NCI-H1048 (cell line): ENCODE results near the gene MCC.
"Not testable (repeated sequence)": the region's sequence is repeated elsewhere in the genome, so short reads cannot be mapped to it uniquely, and the experiment has no call there.

Experiments used
- DNase-seq: peaks from one replicate; lab custom pipeline; 2025; lab: John Stamatoyannopoulos, UW

Gene MCC

DNA sequence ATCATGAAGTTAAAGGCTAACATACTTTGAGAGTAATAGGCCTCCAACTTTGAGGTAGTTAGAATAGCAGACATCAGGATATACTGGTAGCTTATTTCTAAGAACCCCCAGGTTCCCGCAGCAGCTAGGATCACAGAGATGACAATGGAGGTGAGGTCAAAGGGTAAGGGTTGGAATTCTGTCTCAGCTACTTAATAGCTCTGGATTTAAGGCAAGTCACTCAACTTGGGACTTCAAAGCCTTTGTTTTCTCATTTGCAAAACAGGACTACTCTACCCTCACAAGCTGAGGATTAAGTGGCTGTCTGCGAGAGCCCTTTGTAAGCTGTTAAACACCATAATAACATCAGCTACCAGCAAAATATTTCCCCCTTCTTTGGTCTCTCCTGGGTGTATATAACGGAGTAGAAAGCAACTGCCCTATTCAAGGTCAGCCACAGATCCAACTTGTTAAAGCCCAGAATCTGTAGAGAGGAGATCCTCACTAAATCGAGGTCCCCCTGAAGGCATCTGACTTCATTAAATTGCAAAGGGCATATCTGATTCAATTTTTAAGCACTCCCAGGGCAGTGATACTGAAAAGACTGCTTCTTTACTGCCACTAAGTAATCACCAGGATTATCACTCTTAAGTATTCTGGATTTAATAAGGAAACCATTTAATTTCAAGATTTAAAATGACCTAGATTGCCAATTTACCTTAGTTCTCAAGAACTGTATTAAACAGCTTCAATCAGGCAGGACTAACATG is 407.0 kb downstream of the MCC start:
- DNase-seq, result no peak

DNA sequence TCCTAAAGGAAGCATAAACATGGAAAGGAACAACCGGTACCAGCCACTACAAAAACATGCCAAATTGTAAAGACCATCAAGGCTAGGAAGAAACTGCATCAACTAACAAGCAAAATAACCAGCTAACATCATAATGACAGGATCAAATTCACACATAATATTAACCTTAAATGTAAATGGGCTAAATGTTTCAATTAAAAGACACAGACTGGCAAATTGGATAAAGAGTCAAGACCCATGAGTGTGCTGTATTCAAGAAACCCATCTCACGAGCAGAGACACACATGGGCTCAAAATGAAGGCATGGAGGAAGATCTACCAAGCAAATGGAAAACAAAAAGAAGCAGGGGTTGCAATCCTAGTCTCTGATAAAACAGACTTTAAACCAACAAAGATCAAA is 411.6 kb downstream of the MCC start:
- not testable (repeated sequence) for DNase-seq

DNA sequence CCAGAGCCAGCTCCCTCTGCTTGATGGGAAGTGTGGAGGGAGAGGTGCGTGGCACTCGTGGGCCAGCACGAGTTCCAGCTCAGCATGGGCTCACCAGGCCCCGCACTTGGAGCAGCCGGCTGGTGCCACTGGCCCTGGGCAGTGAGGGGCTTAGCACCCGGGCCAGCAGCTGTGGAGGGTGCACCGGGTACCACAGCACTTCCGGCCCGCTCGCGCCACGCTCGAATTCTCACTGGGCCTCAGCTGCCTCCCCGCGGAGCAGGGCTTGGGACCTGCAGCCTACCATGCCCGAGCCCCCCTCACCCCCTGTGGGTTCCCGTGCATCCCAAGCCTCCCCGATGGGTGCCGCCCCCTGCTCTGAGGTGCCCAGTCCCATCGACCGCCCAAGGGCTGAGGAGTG is 413.2 kb downstream of the MCC start:
- DNase-seq, result no peak

DNA sequence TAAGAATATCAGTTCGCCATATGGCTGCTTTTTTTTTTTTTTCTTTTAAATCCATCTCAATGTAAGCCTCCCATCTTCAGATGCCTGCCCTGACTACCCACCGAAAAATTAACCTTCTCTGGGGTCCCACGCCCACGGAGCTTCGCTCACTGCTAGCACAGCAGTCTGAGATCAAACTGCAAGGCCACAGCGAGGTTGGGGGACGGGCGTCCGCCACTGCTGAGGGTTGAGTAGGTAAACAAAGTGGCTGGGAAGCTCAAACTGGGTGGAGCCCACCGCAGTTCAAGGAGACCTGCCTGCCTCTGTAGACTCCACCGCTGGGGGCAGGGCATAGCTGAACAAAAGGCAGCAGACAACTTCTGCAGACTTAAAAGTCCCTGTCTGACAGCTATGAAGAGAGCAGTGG is 414.6 kb downstream of the MCC start:
- not testable (repeated sequence) for DNase-seq

DNA sequence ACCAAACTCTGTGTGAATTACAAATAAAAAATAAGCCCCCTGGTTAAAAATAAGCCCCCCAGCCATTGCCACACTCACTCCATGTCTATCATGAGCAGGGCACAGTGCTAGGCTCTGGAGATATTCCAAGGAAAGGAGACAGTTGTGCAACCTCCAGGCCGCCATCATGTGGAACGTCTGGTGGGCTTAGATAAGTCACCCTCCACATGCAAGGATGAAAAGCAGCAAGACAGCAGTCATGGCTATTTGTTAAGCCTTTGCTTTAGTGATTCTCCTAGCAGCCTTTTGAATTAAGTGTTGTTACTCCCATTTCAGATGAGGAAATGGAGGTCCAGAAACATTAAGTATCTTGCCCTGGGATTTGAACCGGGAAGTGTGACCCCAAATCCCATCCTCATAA is 416.9 kb downstream of the MCC start:
- DNase-seq, result no peak

DNA sequence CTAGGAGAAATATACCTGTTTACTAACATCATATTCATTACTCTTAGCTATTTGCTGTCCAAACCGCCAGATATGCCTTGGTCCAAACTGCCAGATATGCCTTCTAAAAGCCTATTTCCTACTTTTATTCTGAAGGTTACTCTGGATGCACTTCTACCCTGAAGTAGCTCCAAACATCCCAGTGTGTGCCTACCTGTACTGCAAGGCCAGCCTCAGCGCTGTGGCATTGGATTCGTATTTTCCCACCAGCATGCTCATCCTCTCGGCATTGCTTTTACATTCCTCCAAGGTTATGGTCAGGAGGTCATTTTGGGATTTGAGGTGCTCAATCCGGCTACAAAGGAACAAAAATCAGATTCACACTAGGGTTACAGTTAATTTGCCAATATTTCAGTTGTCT is 417.4 kb downstream of the MCC start:
- DNase-seq, result no peak

GRCh38 chr5:113068559-113068958 is 419.7 kb downstream of the MCC start:
- DNase-seq, result no peak

- no peak for DNase-seq
Observed at GRCh38 chr5:113067635-113068344, 420.5 kb downstream of the MCC start.

GRCh38 chr5:113065626-113066025 is 422.6 kb downstream of the MCC start:
- no peak for DNase-seq

GRCh38 chr5:113064806-113065205 is 423.4 kb downstream of the MCC start:
- no peak for DNase-seq

- DNase-seq, result no peak
Observed at GRCh38 chr5:113063927-113064326, 424.3 kb downstream of the MCC start.

DNA sequence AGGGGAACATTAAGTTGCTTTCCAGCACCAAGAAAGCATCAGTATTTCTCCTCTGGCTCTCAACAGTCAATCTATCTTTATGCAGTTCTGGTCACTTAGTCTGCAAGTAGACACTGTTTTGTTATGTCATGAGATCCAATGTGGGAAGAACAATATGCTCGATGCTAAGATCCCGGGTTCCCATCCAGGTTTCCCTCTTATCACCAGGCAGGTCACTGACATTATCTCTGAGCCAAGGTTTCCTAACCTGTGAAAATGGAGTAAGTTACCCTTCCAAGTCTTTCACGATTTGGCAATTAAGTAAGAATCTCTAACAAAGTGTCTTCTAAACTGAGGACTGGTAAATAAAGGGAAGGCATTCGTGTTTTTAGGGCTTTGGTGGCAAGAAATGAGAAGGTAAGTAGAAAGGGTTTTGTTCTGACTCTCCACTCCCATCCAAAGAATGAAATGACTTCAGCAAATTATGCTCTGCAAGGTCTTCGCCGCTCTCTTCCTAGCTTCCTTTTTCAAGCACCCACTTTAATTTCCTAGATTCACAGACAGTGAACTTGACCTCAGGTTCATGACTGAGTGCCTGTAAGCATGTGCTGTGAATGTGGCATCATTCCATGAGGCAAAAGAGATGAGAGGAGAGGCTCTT is 425.3 kb downstream of the MCC start:
- no peak for DNase-seq

DNA sequence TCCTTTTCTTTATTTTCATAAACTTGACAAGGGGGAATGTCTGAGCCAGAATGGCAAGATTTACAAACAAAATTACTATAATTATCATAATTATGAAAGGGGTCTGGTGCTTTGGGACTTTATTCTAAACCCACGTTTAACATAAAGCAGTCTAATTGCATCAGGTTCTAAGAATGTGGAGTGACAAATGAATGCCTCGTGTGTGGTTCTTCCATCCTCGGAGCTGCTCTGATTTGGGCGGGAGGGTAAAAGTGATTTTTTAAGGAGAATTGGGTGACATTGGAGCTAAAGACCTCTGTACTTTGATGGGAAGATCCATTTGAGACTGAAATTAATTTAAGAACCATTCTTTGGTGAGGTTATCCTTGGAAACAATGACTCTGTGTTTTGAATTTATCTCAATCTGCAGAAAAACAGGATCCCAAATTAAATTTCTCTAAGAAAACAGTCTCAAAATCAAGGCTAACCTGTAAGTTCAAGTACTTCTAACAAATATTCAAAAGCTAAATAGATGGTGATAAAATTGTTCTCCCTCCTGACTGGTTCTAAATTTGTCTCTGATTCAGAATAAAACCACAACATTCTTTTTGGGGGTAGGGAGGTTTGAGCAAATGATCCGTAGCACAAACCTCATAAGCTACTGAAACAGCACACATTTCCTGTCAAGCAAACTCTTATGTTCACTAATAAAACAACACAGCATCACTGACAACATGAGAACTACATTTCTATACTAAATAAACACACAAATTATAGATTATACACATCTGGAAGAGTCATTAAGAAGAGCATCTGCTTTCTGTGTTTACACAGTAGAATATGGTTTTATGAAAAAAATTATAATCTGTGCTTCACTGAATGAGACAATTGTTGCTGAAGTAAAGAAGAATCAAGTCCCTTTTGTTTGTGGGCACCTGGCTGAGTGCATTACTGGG is 426.1 kb downstream of the MCC start:
- no peak for DNase-seq

DNA sequence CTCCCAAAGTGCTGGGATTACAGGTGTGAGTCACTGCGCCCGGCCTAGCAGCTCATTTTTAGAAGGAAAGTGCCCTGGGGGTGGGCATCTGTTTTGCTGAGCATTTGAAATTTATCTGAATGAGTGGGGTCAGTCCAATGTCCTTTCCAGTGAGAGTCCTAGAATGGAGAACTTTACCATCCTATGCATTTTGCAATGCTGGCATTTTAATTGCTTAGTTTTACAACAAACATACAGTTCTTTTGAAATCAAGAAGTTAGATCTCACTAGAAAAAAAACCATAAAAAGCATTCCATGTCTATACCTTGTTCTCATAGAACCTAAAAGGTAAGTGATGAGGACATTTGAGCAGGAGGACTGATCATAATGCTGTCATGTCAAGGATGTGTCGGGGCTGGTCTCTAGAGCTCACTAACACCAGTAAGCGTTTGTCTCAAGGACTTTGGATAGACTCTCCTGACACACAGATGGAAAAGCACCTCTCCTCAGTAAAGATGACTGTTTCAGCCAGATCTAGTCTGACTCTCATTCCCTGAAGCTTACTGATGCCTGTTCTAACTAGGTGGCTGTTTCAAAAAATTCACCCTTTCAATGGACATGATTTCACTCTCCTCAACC is 427.7 kb downstream of the MCC start:
- DNase-seq, result no peak

- no peak for DNase-seq
Observed at GRCh38 chr5:113059232-113060040, 428.8 kb downstream of the MCC start.

GRCh38 chr5:113058706-113059226 is 429.5 kb downstream of the MCC start:
- DNase-seq, result no peak

DNA sequence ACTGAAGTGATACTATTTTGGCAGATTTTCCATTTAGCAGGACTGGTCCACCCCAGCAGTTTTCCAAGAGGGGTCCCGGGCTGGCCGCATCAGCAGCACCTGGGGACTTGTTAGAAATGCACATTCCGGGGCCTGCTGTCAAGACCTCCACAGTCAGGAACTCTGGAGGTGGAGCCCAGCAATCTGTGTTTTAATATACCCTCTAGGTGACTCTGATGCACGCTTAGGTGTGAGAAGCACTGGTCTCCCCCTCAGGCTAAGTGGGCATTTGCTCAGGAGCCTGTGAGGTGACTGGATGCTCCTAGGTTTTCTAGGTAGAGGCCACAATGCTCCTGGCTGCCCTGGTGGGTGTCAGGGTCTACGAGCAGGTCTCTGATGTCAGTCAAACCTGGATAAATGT is 430.0 kb downstream of the MCC start:
- DNase-seq, result no peak

- no peak for DNase-seq
Observed at GRCh38 chr5:113057557-113057984, 430.7 kb downstream of the MCC start.

GRCh38 chr5:113056988-113057387 is 431.3 kb downstream of the MCC start:
- no peak for DNase-seq

DNA sequence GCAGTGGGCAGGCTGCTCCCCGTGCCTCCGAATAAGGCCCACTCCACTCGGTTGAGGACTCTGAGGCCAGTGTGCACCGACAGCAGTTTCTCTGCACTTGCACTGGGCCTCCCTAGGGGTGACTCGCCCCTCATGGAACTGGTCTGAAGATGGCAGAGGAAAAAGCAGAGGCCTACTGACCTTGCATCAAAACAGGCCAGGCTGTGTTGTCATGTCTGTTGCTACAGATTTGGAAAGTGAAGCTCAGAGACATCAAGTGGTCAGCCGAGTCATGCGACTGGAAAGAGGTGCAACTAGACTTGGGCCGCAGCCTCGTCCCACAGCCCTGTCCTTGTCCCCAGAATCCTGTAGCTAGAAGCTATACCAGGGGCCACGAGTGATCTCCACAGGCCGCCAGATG is 433.4 kb downstream of the MCC start:
- no peak for DNase-seq
